HL-60 (cell line): ENCODE data around the gene SORCS2.

Experiments
- DNase-seq, 2 experiments: peaks; one replicate each; pipeline ENCODE4 v3.0.0-alpha.2; 2010 to 2020; ENCODE audit warnings: low read depth in 1 of 2, low spot score in 1 of 2
- H3K27ac ChIP-seq: fragments of 250-450 bp; sonication (Bioruptor Pico); replicated peaks from 2 replicates; pipeline ENCODE4 v1.5.1; 2020; ENCODE audit warnings: mild to moderate bottlenecking, moderate library complexity
- H3K27me3 ChIP-seq: fragments of 250-450 bp; sonication (Bioruptor Pico); 2 replicates; pipeline ENCODE4 v1.5.1; 2021; ENCODE audit warnings: mild to moderate bottlenecking, moderate library complexity; ENCODE audit not compliant: insufficient read depth, poor library complexity, severe bottlenecking
- H3K4me3 ChIP-seq: replicated peaks from 2 replicates; pipeline ENCODE4 v1.5.1; 2011; ENCODE audit warnings: mild to moderate bottlenecking, control low read depth, low read length; ENCODE audit not compliant: insufficient read depth
- GABPA ChIP-seq: IDR thresholded peaks from 2 replicates; pipeline ENCODE4 v1.6.1; 2012; ENCODE audit warnings: low read depth
- POLR2AphosphoS5 ChIP-seq: IDR thresholded peaks from 2 replicates; pipeline ENCODE4 v1.6.1; 2012; ENCODE audit warnings: low read depth
- SPI1 ChIP-seq: IDR thresholded peaks from 2 replicates; pipeline ENCODE4 v1.6.1; 2012; ENCODE audit warnings: low read depth, mild to moderate bottlenecking, borderline replicate concordance
- TF ChIP-seq, protein P1 (sequence below): IDR thresholded peaks from one replicate; pipeline ENCODE4 v1.5.1; 2011; ENCODE audit warnings: low read length, control low read depth, inconsistent platforms; ENCODE audit not compliant: insufficient read depth
- TF ChIP-seq, protein P2 (sequence below): IDR thresholded peaks from 2 replicates; pipeline ENCODE4 v1.6.1; 2012; ENCODE audit warnings: low read depth; ENCODE audit not compliant: insufficient replicate concordance

The SORCS2 gene

DNA sequence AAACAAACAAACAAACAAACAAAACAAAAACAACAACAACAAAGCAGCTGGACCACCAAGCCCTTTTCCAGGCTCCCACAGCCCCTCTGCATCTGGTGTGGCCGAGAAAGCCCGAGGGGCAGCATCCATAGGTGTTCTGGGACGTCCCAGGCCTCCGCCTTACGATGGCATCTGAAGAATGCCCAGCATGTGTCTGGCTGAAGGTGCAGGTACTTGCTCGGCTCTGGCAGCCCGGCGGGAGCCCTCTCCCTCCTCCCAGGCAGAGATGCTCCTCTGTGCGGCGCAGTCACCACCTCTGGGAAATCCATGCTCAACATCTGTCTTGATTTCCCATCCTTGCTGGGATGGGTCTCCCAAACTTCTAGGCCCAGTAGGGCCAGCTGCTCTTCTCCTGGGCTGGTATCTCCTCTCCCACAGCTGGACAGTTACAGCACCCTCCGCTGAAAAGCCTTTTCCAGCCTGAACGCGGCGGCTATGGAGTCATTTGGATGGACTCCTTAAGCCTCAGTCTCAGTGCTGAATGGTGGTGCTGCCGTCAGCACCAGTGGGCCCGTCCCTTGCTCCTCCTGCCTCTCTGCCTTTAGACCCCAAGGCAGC, 238.1 kb downstream of the SORCS2 start:
- TF ChIP-seq, protein P1, sequence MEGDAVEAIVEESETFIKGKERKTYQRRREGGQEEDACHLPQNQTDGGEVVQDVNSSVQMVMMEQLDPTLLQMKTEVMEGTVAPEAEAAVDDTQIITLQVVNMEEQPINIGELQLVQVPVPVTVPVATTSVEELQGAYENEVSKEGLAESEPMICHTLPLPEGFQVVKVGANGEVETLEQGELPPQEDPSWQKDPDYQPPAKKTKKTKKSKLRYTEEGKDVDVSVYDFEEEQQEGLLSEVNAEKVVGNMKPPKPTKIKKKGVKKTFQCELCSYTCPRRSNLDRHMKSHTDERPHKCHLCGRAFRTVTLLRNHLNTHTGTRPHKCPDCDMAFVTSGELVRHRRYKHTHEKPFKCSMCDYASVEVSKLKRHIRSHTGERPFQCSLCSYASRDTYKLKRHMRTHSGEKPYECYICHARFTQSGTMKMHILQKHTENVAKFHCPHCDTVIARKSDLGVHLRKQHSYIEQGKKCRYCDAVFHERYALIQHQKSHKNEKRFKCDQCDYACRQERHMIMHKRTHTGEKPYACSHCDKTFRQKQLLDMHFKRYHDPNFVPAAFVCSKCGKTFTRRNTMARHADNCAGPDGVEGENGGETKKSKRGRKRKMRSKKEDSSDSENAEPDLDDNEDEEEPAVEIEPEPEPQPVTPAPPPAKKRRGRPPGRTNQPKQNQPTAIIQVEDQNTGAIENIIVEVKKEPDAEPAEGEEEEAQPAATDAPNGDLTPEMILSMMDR = no peak
- TF ChIP-seq POLR2AphosphoS5 (no peak), SPI1 (no peak), GABPA (no peak)
- TF ChIP-seq, protein P2, sequence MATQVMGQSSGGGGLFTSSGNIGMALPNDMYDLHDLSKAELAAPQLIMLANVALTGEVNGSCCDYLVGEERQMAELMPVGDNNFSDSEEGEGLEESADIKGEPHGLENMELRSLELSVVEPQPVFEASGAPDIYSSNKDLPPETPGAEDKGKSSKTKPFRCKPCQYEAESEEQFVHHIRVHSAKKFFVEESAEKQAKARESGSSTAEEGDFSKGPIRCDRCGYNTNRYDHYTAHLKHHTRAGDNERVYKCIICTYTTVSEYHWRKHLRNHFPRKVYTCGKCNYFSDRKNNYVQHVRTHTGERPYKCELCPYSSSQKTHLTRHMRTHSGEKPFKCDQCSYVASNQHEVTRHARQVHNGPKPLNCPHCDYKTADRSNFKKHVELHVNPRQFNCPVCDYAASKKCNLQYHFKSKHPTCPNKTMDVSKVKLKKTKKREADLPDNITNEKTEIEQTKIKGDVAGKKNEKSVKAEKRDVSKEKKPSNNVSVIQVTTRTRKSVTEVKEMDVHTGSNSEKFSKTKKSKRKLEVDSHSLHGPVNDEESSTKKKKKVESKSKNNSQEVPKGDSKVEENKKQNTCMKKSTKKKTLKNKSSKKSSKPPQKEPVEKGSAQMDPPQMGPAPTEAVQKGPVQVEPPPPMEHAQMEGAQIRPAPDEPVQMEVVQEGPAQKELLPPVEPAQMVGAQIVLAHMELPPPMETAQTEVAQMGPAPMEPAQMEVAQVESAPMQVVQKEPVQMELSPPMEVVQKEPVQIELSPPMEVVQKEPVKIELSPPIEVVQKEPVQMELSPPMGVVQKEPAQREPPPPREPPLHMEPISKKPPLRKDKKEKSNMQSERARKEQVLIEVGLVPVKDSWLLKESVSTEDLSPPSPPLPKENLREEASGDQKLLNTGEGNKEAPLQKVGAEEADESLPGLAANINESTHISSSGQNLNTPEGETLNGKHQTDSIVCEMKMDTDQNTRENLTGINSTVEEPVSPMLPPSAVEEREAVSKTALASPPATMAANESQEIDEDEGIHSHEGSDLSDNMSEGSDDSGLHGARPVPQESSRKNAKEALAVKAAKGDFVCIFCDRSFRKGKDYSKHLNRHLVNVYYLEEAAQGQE = no peak
- Histone ChIP-seq H3K27me3 (no peaks in the 10 kb centered on the region), H3K4me3 (no peak overlapping the region), H3K27ac (no peak overlapping the region)
- no peak for DNase-seq

DNA sequence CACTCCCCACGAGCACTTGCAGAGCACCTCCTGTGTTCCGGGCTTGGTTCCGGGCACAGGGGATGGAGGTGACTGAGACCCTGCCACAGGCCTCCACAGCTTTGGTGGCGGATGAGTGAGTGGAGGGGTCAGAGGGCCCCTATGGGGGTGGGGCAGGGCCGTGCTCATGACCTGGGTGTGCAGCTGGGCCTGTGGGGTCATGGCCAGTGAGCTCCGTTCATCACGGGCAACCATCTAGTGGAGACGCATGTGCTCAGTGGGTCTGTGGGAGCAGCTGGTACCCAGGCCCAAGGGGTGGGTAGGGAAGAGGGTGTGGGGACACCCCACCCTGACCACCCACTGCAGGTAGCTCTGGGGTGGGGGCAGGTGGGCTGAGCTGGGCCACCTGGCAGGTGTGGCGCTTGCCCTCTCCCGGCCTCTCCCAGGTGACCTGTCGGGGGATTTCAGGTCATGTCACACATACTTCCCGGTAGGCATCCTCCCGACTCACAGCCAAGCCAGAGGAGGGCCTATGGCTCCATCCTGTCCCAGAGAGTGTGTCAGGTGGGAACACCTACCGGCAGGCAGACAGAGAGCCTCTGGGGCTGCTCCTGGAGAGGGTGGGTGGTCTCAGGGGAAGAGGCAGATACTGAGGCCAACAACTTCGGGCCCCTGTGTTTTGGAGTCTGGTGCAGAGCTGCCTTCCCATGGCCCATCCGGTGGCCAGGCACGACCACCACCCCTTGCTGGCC, 238.8 kb downstream of the SORCS2 start:
- Histone ChIP-seq H3K27ac (no peak overlapping the region), H3K27me3 (no peaks in the 10 kb centered on the region), H3K4me3 (no peak overlapping the region)
- TF ChIP-seq, protein P1 = no peak
- TF ChIP-seq SPI1 (no peak), GABPA (no peak), POLR2AphosphoS5 (no peak)
- TF ChIP-seq, protein P2 = no peak
- DNase-seq = no peak

DNA sequence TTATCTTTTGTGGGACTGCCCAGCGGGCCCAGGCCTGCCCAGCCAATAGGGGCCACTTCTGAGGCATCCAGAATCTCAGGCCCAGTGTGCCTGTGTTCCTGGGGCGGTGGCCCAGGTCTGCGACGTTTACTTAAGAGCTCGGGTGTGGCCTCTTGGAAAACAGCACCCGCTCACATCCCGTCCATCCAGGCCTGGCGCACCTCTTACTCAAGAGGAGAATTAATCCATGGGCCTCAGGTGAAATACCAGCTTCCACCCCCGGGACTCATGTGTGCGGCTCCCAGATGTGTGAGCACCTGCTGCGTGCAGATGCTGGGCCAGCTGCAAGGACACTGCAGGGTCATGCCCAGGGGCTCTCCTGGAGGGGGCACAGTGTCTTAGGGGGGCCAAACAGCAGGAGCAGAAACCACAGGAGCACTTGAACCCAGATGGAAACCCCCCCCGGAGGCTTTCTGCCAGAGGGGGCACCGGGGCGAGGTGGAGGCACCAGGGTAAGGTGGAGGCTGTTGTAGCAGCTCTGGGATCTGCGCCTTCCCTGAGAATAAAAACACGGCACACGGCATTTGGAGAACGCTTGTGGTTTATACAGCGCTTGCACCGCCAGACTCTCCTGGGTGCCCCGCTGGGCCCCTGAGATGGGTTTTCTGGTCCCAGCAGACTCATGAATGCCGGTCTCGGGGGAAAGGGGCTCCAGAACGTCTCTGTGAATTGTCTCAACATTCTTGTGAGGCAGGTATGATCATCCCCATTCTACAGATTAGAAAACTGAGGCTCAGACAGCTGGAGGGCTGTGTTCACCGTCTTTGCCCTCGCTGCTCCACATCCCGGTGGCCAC, 239.6 kb downstream of the SORCS2 start:
- DNase-seq = no peak
- Histone ChIP-seq H3K27ac (no peak overlapping the region), H3K4me3 (no peak overlapping the region), H3K27me3 (no peaks in the 10 kb centered on the region)
- TF ChIP-seq POLR2AphosphoS5 (no peak), SPI1 (no peak), GABPA (no peak)
- TF ChIP-seq, protein P2 = no peak
- TF ChIP-seq, protein P1 = no peak
